Trophoblast cell (in vitro differentiated cells and primary cell): ENCODE results near the gene SLC16A14.

Source experiments
- DNase-seq, 2 donors: peaks; one replicate each; pipeline ENCODE4 v3.0.0-alpha.2; 2016
- H2AFZ ChIP-seq: 2 replicates; pipeline ENCODE4 v1.6.1; 2013; ENCODE audit warnings: low read length, moderate library complexity, mild to moderate bottlenecking; ENCODE audit not compliant: insufficient read depth, poor library complexity
- H2AK5ac ChIP-seq: 2 replicates; pipeline ENCODE4 v1.6.1; 2013; ENCODE audit warnings: mild to moderate bottlenecking, low read length
- H2BK120ac ChIP-seq: 2 replicates; pipeline ENCODE4 v1.6.1; 2013; ENCODE audit warnings: low read length, mild to moderate bottlenecking, moderate library complexity; ENCODE audit not compliant: insufficient read depth, poor library complexity
- H2BK12ac ChIP-seq: 2 replicates; pipeline ENCODE4 v1.6.1; 2013; ENCODE audit warnings: mild to moderate bottlenecking, low read length, moderate library complexity
- H2BK5ac ChIP-seq: 2 replicates; pipeline ENCODE4 v1.6.1; 2013; ENCODE audit warnings: low read length, low read depth, moderate library complexity, mild to moderate bottlenecking; ENCODE audit not compliant: poor library complexity
- H3K14ac ChIP-seq: 2 replicates; pipeline ENCODE4 v1.6.1; 2013; ENCODE audit warnings: mild to moderate bottlenecking, low read length
- H3K18ac ChIP-seq: 2 replicates; pipeline ENCODE4 v1.6.1; 2013; ENCODE audit warnings: mild to moderate bottlenecking, low read length
- H3K23ac ChIP-seq: 2 replicates; pipeline ENCODE4 v1.6.1; 2013; ENCODE audit warnings: low read length
- H3K27ac ChIP-seq: 2 replicates; pipeline ENCODE4 v1.5.1; 2013; ENCODE audit warnings: low read depth, mild to moderate bottlenecking, inconsistent platforms, low read length, moderate library complexity
- H3K27me3 ChIP-seq: 2 replicates; pipeline ENCODE4 v1.6.1; 2013; ENCODE audit warnings: inconsistent platforms, mild to moderate bottlenecking, low read length, moderate library complexity; ENCODE audit not compliant: insufficient read depth
- H3K36me3 ChIP-seq, 2 experiments: 1 replicate in 1 of 2; 2 replicates in 1 of 2; pipeline ENCODE4 v1.6.1; 2013; ENCODE audit warnings: low read length in 2 of 2, mild to moderate bottlenecking in 2 of 2, moderate library complexity in 1 of 2; ENCODE audit not compliant: insufficient read depth in 2 of 2, control insufficient read depth in 1 of 2
- H3K4ac ChIP-seq: 2 replicates; pipeline ENCODE4 v1.6.1; 2013; ENCODE audit warnings: low read depth, mild to moderate bottlenecking, low read length, moderate library complexity
- H3K4me1 ChIP-seq, 2 experiments: 1 replicate in 1 of 2; 2 replicates in 1 of 2; pipeline ENCODE4 v1.6.1; 2013; ENCODE audit warnings: low read length in 2 of 2, mild to moderate bottlenecking in 2 of 2, moderate library complexity in 1 of 2; ENCODE audit not compliant: insufficient read depth in 2 of 2, control insufficient read depth in 1 of 2
- H3K4me2 ChIP-seq: 2 replicates; pipeline ENCODE4 v1.6.1; 2013; ENCODE audit warnings: inconsistent platforms, mild to moderate bottlenecking, low read length, moderate library complexity
- H3K4me3 ChIP-seq: 2 replicates; pipeline ENCODE4 v1.5.1; 2013; ENCODE audit warnings: mild to moderate bottlenecking, low read depth, low read length, inconsistent platforms
- H3K79me1 ChIP-seq: one replicate; pipeline ENCODE4 v1.6.1; 2013; ENCODE audit warnings: low read length
- H3K79me2 ChIP-seq: 2 replicates; pipeline ENCODE4 v1.6.1; 2013; ENCODE audit warnings: low read length, mild to moderate bottlenecking; ENCODE audit not compliant: control insufficient read depth, insufficient read depth, poor library complexity
- H3K9ac ChIP-seq: 2 replicates; pipeline ENCODE4 v1.6.1; 2013; ENCODE audit warnings: mild to moderate bottlenecking, low read length
- H3K9me3 ChIP-seq: 2 replicates; pipeline ENCODE4 v1.6.1; 2013; ENCODE audit warnings: low read depth, mild to moderate bottlenecking, control low read depth, inconsistent platforms, low read length; ENCODE audit not compliant: insufficient read depth
- H4K12ac ChIP-seq: 2 replicates; pipeline ENCODE4 v1.6.1; 2013; ENCODE audit warnings: low read depth, mild to moderate bottlenecking, low read length, moderate library complexity
- H4K8ac ChIP-seq: 2 replicates; pipeline ENCODE4 v1.6.1; 2013; ENCODE audit warnings: low read depth, mild to moderate bottlenecking, low read length, moderate library complexity
- H4K91ac ChIP-seq: one replicate; pipeline ENCODE4 v1.6.1; 2013; ENCODE audit warnings: low read depth, mild to moderate bottlenecking, low read length, moderate library complexity
- WGBS: extraction: QIAGEN DNeasy Blood & Tissue Kit; methylation state at CpG from one replicate; pipeline ENCODE4 v1.1.7; 2013; ENCODE audit warnings: missing lambda C conversion rate; ENCODE audit not compliant: insufficient read length, insufficient coverage; ENCODE audit errors: extremely low coverage; 5-methylcytosine and 5-hydroxymethylcytosine counted together

Gene SLC16A14

GRCh38 chr2:230050136-230050535 is 18.6 kb downstream of the SLC16A14 start:
- no peak overlapping the region for H3K4me3 ChIP-seq
- H3K9me3 ChIP-seq, result peaks cover 2% of the 10 kb centered on the region
- H2AFZ ChIP-seq, result no peak overlapping the region
- no peak overlapping the region for H3K27ac ChIP-seq
- no peak overlapping the region for H2BK5ac ChIP-seq
- no peaks in the 10 kb centered on the region for H3K79me1 ChIP-seq
- no peaks in the 10 kb centered on the region for H3K4me1 ChIP-seq
- H3K23ac ChIP-seq, result no peak overlapping the region
- H3K79me2 ChIP-seq, result no peaks in the 10 kb centered on the region
- H2AK5ac ChIP-seq, result no peak overlapping the region
- H3K18ac ChIP-seq, result no peak overlapping the region
- no peak overlapping the region for H2BK12ac ChIP-seq
- no peak overlapping the region for H4K91ac ChIP-seq
- no peak for DNase-seq
- no peak overlapping the region for H3K14ac ChIP-seq
- H2BK120ac ChIP-seq, result no peak overlapping the region
- H3K4ac ChIP-seq, result no peak overlapping the region
- no peak overlapping the region for H4K8ac ChIP-seq
- no peak overlapping the region for H3K9ac ChIP-seq
- no CpG with 5 or more reads among the region's 3 CpGs for whole genome bisulfite sequencing
- H4K12ac ChIP-seq, result no peak overlapping the region
- no peak overlapping the region for H3K4me2 ChIP-seq
- no peaks in the 10 kb centered on the region for H3K36me3 ChIP-seq
- no peaks in the 10 kb centered on the region for H3K27me3 ChIP-seq

GRCh38 chr2:230048010-230048671 is 20.6 kb downstream of the SLC16A14 start:
- H3K27me3 ChIP-seq, result no peaks in the 10 kb centered on the region
- DNase-seq, result no peak
- no peak overlapping the region for H2BK120ac ChIP-seq
- H3K23ac ChIP-seq, result no peak overlapping the region
- H3K36me3 ChIP-seq, result no peaks in the 10 kb centered on the region
- no peak overlapping the region for H3K14ac ChIP-seq
- H4K91ac ChIP-seq, result no peak overlapping the region
- H2BK5ac ChIP-seq, result no peak overlapping the region
- no peaks in the 10 kb centered on the region for H3K79me1 ChIP-seq
- no peak overlapping the region for H3K4me2 ChIP-seq
- peaks cover 2% of the 10 kb centered on the region for H3K9me3 ChIP-seq
- H3K79me2 ChIP-seq, result no peaks in the 10 kb centered on the region
- no peak overlapping the region for H3K18ac ChIP-seq
- H3K4me3 ChIP-seq, result no peak overlapping the region
- no peak overlapping the region for H3K27ac ChIP-seq
- no peak overlapping the region for H2BK12ac ChIP-seq
- H4K12ac ChIP-seq, result no peak overlapping the region
- H4K8ac ChIP-seq, result no peak overlapping the region
- no peaks in the 10 kb centered on the region for H3K4me1 ChIP-seq
- no peak overlapping the region for H2AFZ ChIP-seq
- H3K9ac ChIP-seq, result no peak overlapping the region
- H2AK5ac ChIP-seq, result no peak overlapping the region
- no peak overlapping the region for H3K4ac ChIP-seq
- no CpG with 5 or more reads among the region's 4 CpGs for WGBS

DNA sequence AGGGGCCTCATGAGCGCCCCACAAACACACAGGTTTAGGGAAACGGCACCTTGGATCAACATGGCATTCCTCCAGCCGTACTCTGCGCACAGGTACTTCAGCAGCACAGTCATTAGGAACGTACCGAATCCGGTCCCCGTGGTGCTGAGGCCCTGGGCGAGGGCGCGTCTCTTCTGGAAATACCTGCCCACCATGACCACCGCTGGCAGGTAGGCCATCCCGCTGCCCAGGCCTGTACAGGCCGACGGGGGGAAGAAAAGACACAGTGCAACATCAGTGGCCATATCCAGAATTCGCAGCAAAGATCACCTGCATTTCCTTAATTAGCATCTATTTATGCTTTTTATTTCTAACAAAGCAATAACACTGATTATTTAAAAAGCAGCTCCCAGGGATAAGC is 22.2 kb downstream of the SLC16A14 start:
- Histone ChIP-seq H3K79me1 (no peaks in the 10 kb centered on the region), H4K8ac (no peak overlapping the region), H2BK5ac (no peak overlapping the region), H2BK120ac (no peak overlapping the region), H3K36me3 (no peaks in the 10 kb centered on the region), H3K9ac (no peak overlapping the region), H2AFZ (no peak overlapping the region), H4K91ac (no peak overlapping the region), H2AK5ac (no peak overlapping the region), H3K23ac (no peak overlapping the region), H2BK12ac (no peak overlapping the region), H3K14ac (no peak overlapping the region), H4K12ac (no peak overlapping the region), H3K27me3 (no peaks in the 10 kb centered on the region), H3K18ac (no peak overlapping the region), H3K79me2 (no peaks in the 10 kb centered on the region), H3K4me1 (no peaks in the 10 kb centered on the region), H3K4ac (no peak overlapping the region), H3K4me3 (no peak overlapping the region), H3K4me2 (no peak overlapping the region), H3K9me3 (peaks cover 2% of the 10 kb centered on the region), H3K27ac (no peak overlapping the region)
- DNase-seq, result no peak
- no CpG with 5 or more reads among the region's 16 CpGs for WGBS

DNA sequence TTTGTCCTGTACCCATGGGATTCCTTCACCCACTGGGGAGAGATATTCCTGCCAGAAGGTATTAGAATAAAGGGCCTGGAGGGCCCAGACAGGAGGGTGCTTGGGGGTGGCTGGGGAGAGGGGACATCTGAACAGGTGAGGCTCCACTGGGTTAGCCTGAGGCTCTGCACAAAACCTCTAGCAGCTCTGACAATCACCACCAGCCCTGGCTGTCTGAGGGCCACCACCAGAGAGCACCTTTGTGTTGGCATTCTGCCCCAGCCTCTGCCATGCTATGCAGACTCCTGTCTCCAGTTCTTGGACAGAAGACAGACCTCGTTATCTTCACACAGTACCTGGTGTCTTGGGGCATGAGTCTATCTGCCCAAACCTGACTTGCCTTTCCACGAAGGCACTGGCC is 25.3 kb downstream of the SLC16A14 start:
- no peak overlapping the region for H2AFZ ChIP-seq
- no peak overlapping the region for H2AK5ac ChIP-seq
- no peak overlapping the region for H2BK120ac ChIP-seq
- H4K91ac ChIP-seq, result no peak overlapping the region
- no peak overlapping the region for H3K4me2 ChIP-seq
- no peak overlapping the region for H3K4me3 ChIP-seq
- no peak for DNase-seq
- no peak overlapping the region for H3K4ac ChIP-seq
- H3K23ac ChIP-seq, result no peak overlapping the region
- no peak overlapping the region for H4K8ac ChIP-seq
- no peaks in the 10 kb centered on the region for H3K79me2 ChIP-seq
- no peak overlapping the region for H2BK12ac ChIP-seq
- no peak overlapping the region for H2BK5ac ChIP-seq
- no peak overlapping the region for H3K27ac ChIP-seq
- no peak overlapping the region for H3K14ac ChIP-seq
- H3K9ac ChIP-seq, result no peak overlapping the region
- H3K79me1 ChIP-seq, result no peaks in the 10 kb centered on the region
- no peaks in the 10 kb centered on the region for H3K27me3 ChIP-seq
- no peak overlapping the region for H3K18ac ChIP-seq
- H3K9me3 ChIP-seq, result peaks cover 2% of the 10 kb centered on the region
- no peak overlapping the region for H4K12ac ChIP-seq
- no CpG with 5 or more reads among the region's 2 CpGs for whole genome bisulfite sequencing
- H3K4me1 ChIP-seq, result no peaks in the 10 kb centered on the region
- H3K36me3 ChIP-seq, result no peaks in the 10 kb centered on the region
